H1 (cell line): ENCODE measurements around the gene IL16. TPM values are rescaled to one million over a fixed set of nuclear protein-coding genes. Genes with fewer than 3 reads are reported as not detected.

Experiments
- CBX8 ChIP-seq: fragments of 300-800, 300-1000 bp; sonication (generic); IDR thresholded peaks from 2 replicates; pipeline ENCODE4 v1.7.1; 2016; ENCODE audit warnings: low read depth, low read length, borderline replicate concordance
- polyA plus RNA-seq, 7 experiments: library from polyadenylated mRNA; depleted of rRNA in 3 of 7; stranded (reverse) in 5 of 7; unstranded in 2 of 7; fragments of >200 nt in 5 of 7; fragments of 200-250 nt in 2 of 7; gene quantifications; 1 replicate in 5 of 7; 2 replicates in 1 of 7; 4 replicates in 1 of 7; pipeline versions ENCODE4 v1.2.1 to v1.2.3, GENCODE V29; 2011 to 2013; ENCODE audit warnings: missing spikeins in 2 of 7, mixed read lengths in 2 of 7
- total RNA-seq: library from RNA; stranded (reverse); fragmentation: NEBNext Ultra II Directional; extraction: Animal tissue kit (Norgen Biotek cat#: 25700); gene quantifications from 2 replicates; pipeline ENCODE4 v1.2.1, GENCODE V29; 2021
- TF ChIP-seq, protein P1 (sequence below): IDR thresholded peaks from 2 replicates; pipeline ENCODE4 v1.6.1; 2012; ENCODE audit warnings: inconsistent platforms
- TF ChIP-seq, protein P2 (sequence below): IDR thresholded peaks from 2 replicates; pipeline ENCODE4 v1.6.1; 2011; ENCODE audit warnings: low read length, improper control_type of control experiment

Gene IL16
- total and polyA plus RNA-seq, 2 of the 8 experiments (the other 6 are each of a cell fraction or from before 2014, with no cell fraction given): 0.03 to 0.09 TPM

DNA sequence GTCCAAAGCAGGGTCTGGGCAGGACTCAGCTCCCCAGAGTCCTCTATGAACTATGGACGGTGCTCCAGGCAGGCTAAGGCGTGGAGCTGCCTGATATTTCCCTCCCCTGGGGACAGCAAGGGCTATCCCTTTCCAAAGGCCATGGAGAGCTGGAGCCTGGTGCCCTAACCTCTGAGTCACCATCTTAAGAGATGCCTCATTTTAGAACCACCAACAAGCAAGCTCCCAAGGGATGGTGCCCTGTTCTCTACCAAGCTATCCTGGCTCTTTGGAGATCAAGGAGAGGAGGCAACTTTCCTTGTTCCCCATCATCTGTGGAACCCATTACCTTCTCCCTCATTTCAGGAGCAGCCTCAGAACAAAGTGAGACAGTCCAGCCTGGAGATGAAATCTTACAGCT is 111.6 kb downstream of the IL16 start (continued):
- TF ChIP-seq, protein P1, sequence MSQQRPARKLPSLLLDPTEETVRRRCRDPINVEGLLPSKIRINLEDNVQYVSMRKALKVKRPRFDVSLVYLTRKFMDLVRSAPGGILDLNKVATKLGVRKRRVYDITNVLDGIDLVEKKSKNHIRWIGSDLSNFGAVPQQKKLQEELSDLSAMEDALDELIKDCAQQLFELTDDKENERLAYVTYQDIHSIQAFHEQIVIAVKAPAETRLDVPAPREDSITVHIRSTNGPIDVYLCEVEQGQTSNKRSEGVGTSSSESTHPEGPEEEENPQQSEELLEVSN: no peak
- TF ChIP-seq, protein P2, sequence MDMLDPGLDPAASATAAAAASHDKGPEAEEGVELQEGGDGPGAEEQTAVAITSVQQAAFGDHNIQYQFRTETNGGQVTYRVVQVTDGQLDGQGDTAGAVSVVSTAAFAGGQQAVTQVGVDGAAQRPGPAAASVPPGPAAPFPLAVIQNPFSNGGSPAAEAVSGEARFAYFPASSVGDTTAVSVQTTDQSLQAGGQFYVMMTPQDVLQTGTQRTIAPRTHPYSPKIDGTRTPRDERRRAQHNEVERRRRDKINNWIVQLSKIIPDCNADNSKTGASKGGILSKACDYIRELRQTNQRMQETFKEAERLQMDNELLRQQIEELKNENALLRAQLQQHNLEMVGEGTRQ: no peak
- no peak for TF ChIP-seq CBX8
